HepG2 (cell line): ENCODE results near the gene FKBP14. TPM values are rescaled to one million over a fixed set of nuclear protein-coding genes. Genes with fewer than 3 reads are reported as not detected.

Source experiments
- ATAC-seq: fragments of 200-7000 bp; cut with Tn5 transposase; 3 replicates; pipeline ENCODE4 v1.9.1; 2020; ENCODE audit warnings: mild to moderate bottlenecking, moderate library complexity
- BruUV-seq: library from RNA; stranded (reverse); fragments of 400-500 nt; replicated peaks from 2 replicates; lab custom pipeline; 2021; lab: Mats Ljungman, UMichigan
- CTCF ChIA-PET: fragments of 300-600 bp; formaldehyde crosslinking; extraction: SDS; loops from one replicate; lab custom pipeline; 2021; ENCODE audit warnings: low total read pairs, inconsistent platforms, low intra/inter-chr PET ratio; lab: Yijun Ruan, JAX
- POLR2A ChIA-PET: fragments of 350-600 bp; sonication (Branson Sonifier 250); formaldehyde crosslinking; loops from one replicate; lab custom pipeline; 2020; ENCODE audit warnings: antibody characterized with exemption, inconsistent platforms; lab: Yijun Ruan, JAX
- DNase-seq: peaks from one replicate; pipeline ENCODE4 v3.0.0-alpha.2; 2015; ENCODE audit warnings: low spot score
- FAIRE-seq: peaks from 3 replicates; lab custom pipeline; 2011; peaks lifted over from hg19 to GRCh38; lab: Jason Lieb, UNC
- H2AFZ ChIP-seq: one replicate; pipeline ENCODE4 v1.6.1; 2011; ENCODE audit warnings: low read length, inconsistent platforms
- H3K27ac ChIP-seq: fragments of 300-600 bp; 3 replicates; pipeline ENCODE4 v1.8.0; 2011; ENCODE audit warnings: mixed run types, mild to moderate bottlenecking, mixed read lengths, low read length, inconsistent platforms; ENCODE audit not compliant: insufficient read depth; ENCODE audit errors: extremely low read length
- H3K27me3 ChIP-seq, 2 experiments: fragments of 200-600 bp in 1 of 2; 2 replicates in 1 of 2; 3 replicates in 1 of 2; pipeline versions ENCODE4 v1.6.0 to v1.8.0; 2011; ENCODE audit warnings: low read length in 2 of 2, mild to moderate bottlenecking in 2 of 2, moderate library complexity in 2 of 2, inconsistent platforms in 1 of 2; ENCODE audit not compliant: insufficient read depth in 2 of 2, control insufficient read depth in 1 of 2
- H3K36me3 ChIP-seq, 2 experiments: fragments of 200-600 bp in 1 of 2; replicated peaks in 1 of 2; 2 replicates in 1 of 2; 3 replicates in 1 of 2; pipeline versions ENCODE4 v1.5.1 to v1.8.0; 2011; ENCODE audit warnings: low read length in 2 of 2, inconsistent platforms in 1 of 2; ENCODE audit not compliant: insufficient read depth in 2 of 2, control insufficient read depth in 1 of 2
- H3K4me1 ChIP-seq: 2 replicates; pipeline ENCODE4 v1.5.1; 2012; ENCODE audit warnings: low read length, inconsistent platforms; ENCODE audit not compliant: insufficient read depth
- H3K4me2 ChIP-seq: 2 replicates; pipeline ENCODE4 v1.6.0; 2011; ENCODE audit warnings: low read depth, low read length, inconsistent platforms
- H3K4me3 ChIP-seq, 3 experiments: fragments of 200-600 bp in 1 of 3; sonication (generic), shearing (Covaris generic) in 1 of 3; replicated peaks in 1 of 3; 2 replicates each; pipeline ENCODE4 v1.5.1; 2011 to 2016; ENCODE audit warnings: low read length in 3 of 3, inconsistent platforms in 2 of 3, low read depth in 2 of 3, mild to moderate bottlenecking in 2 of 3, control low read depth in 1 of 3, mixed read lengths in 1 of 3; ENCODE audit not compliant: insufficient read depth in 1 of 3
- H3K79me2 ChIP-seq: one replicate; pipeline ENCODE4 v1.6.1; 2011; ENCODE audit warnings: low read length, inconsistent platforms; ENCODE audit not compliant: insufficient read depth
- H3K9ac ChIP-seq: 2 replicates; pipeline ENCODE4 v1.6.0; 2011; ENCODE audit warnings: mild to moderate bottlenecking, low read depth, low read length, inconsistent platforms; ENCODE audit not compliant: insufficient read depth
- H3K9me3 ChIP-seq: 2 replicates; pipeline ENCODE4 v1.5.1; 2012; ENCODE audit warnings: mild to moderate bottlenecking, low read length
- H4K20me1 ChIP-seq: 2 replicates; pipeline ENCODE4 v1.6.0; 2011; ENCODE audit warnings: inconsistent platforms, mild to moderate bottlenecking, low read length, moderate library complexity; ENCODE audit not compliant: insufficient read depth
- AHR ChIP-seq: IDR thresholded peaks from 2 replicates; pipeline ENCODE4 v1.6.1; 2018; ENCODE audit warnings: missing genetic modification reagents, missing compliant biosample characterization
- ELF4 ChIP-seq: sonication (generic); formaldehyde crosslinking; IDR thresholded peaks from 2 replicates; pipeline ENCODE4 v1.5.0; 2020; ENCODE audit warnings: missing genetic modification reagents, mild to moderate bottlenecking, moderate library complexity, borderline replicate concordance
- ETV5 ChIP-seq: IDR thresholded peaks from 2 replicates; pipeline ENCODE4 v1.6.1; 2018; ENCODE audit warnings: missing biosample characterization, missing genetic modification reagents, inconsistent platforms, borderline replicate concordance
- FIP1L1 ChIP-seq: fragments of 200-400 bp; formaldehyde crosslinking; IDR thresholded peaks from 2 replicates; pipeline ENCODE4 v1.6.1; 2018; ENCODE audit warnings: low read depth, mild to moderate bottlenecking, low read length, moderate library complexity, borderline replicate concordance; ENCODE audit not compliant: insufficient read depth
- FOSL2 ChIP-seq: sonication (generic); formaldehyde crosslinking; IDR thresholded peaks from 2 replicates; pipeline ENCODE4 v1.4.0; 2020; ENCODE audit warnings: missing genetic modification reagents
- FOXK2 ChIP-seq: fragments of 450-650 bp; IDR thresholded peaks from 2 replicates; pipeline ENCODE4 v1.6.1; 2016
- GFI1 ChIP-seq: sonication (generic); formaldehyde crosslinking; IDR thresholded peaks from 2 replicates; pipeline ENCODE4 v1.5.0; 2020; ENCODE audit warnings: missing genetic modification reagents, mild to moderate bottlenecking, borderline replicate concordance
- JDP2 ChIP-seq: sonication (generic); formaldehyde crosslinking; IDR thresholded peaks from 2 replicates; pipeline ENCODE4 v1.8.1; 2022; ENCODE audit warnings: missing genetic modification reagents, borderline replicate concordance
- MAZ ChIP-seq, 2 experiments: sonication (generic) in 1 of 2; formaldehyde crosslinking in 1 of 2; IDR thresholded peaks; 2 replicates each; pipeline versions ENCODE4 v1.5.0 to v1.6.1; 2012 to 2020; ENCODE audit warnings: low read depth in 2 of 2, mild to moderate bottlenecking in 2 of 2, borderline replicate concordance in 1 of 2, improper control_type of control experiment in 1 of 2, low read length in 1 of 2, missing genetic modification reagents in 1 of 2, moderate library complexity in 1 of 2
- NFIB ChIP-seq: sonication (generic); formaldehyde crosslinking; IDR thresholded peaks from 2 replicates; pipeline ENCODE4 v1.9.0; 2021; ENCODE audit warnings: missing genetic modification reagents, mild to moderate bottlenecking, borderline replicate concordance
- NFKBIZ ChIP-seq: IDR thresholded peaks from 2 replicates; pipeline ENCODE4 v1.6.1; 2018; ENCODE audit warnings: missing genetic modification reagents, missing compliant biosample characterization
- TGIF2 ChIP-seq: IDR thresholded peaks from 2 replicates; pipeline ENCODE4 v1.6.1; 2016; ENCODE audit warnings: control low read depth, missing compliant biosample characterization
- TOE1 ChIP-seq: sonication (generic); formaldehyde crosslinking; IDR thresholded peaks from 2 replicates; pipeline ENCODE4 v1.4.0; 2020; ENCODE audit warnings: mild to moderate bottlenecking, missing genetic modification reagents
- YY1 ChIP-seq: IDR thresholded peaks from 2 replicates; pipeline ENCODE4 v1.6.1; 2011; ENCODE audit warnings: low read length, low read depth, moderate library complexity, mild to moderate bottlenecking; ENCODE audit not compliant: insufficient read depth, insufficient replicate concordance
- ZNF546 ChIP-seq: sonication (generic); formaldehyde crosslinking; conservative IDR thresholded peaks from 2 replicates; pipeline ENCODE4 v1.8.1; 2023; ENCODE audit warnings: mild to moderate bottlenecking, missing genetic modification reagents
- ZNF790 ChIP-seq: sonication (generic); formaldehyde crosslinking; IDR thresholded peaks from 2 replicates; pipeline ENCODE4 v1.8.0; 2022; ENCODE audit warnings: missing genetic modification reagents, mild to moderate bottlenecking, borderline replicate concordance
- WGBS: methylation state at CpG from one replicate; pipeline ENCODE4 v1.1.6; 2017; ENCODE audit warnings: low lambda C conversion rate; 5-methylcytosine and 5-hydroxymethylcytosine counted together
- in situ Hi-C: cut with HindIII; loops from 2 replicates; pipeline ENCODE4 v1.10.0; 2017; ENCODE audit warnings: low pct_unique_long_range_greater_than_20kb; ENCODE audit not compliant: extremely low pct_ligation_motif_present
- intact Hi-C: fragments of 100-400 bp; cut with micrococcal nuclease; formaldehyde crosslinking; loops from one replicate; pipeline ENCODE4 v1.10.0; 2022; ENCODE audit not compliant: unreplicated experiment
- polyA plus RNA-seq, 8 experiments: library from polyadenylated mRNA; depleted of rRNA in 3 of 8; stranded (reverse) in 7 of 8; unstranded in 1 of 8; fragments of >200 nt; fragmentation: Illumina TruSeq in 4 of 8; extraction: Trizol in 4 of 8; gene quantifications; 2 replicates each; pipeline versions ENCODE4 v1.2.1 to v1.2.3, GENCODE V29; 2011 to 2016; ENCODE audit warnings: low read depth in 4 of 8, missing spikeins in 1 of 8, mixed read lengths in 1 of 8; ENCODE audit not compliant: insufficient read depth in 1 of 8
- total RNA-seq, 5 experiments: library from RNA; depleted of rRNA; stranded (reverse); fragments of >200 nt; fragmentation: Illumina TruSeq; extraction: Trizol; gene quantifications; 2 replicates each; pipeline ENCODE4 v1.2.3, GENCODE V29; 2016; ENCODE audit warnings: low read depth in 1 of 5
- TF ChIP-seq, protein P1 (sequence below): sonication (generic); formaldehyde crosslinking; IDR thresholded peaks from 2 replicates; pipeline ENCODE4 v1.8.1; 2023; ENCODE audit warnings: mild to moderate bottlenecking, inconsistent platforms, moderate library complexity, missing genetic modification reagents, borderline replicate concordance
- TF ChIP-seq, protein P2 (sequence below): sonication (generic); formaldehyde crosslinking; IDR thresholded peaks from 2 replicates; pipeline ENCODE4 v1.4.0; 2020; ENCODE audit warnings: mild to moderate bottlenecking, low read depth, missing genetic modification reagents

FKBP14 gene
- total and polyA plus RNA-seq, 2 of the 13 experiments (the other 11 are each of a cell fraction or from before 2014, with no cell fraction given), result 20.0 to 32.3 TPM

DNA sequence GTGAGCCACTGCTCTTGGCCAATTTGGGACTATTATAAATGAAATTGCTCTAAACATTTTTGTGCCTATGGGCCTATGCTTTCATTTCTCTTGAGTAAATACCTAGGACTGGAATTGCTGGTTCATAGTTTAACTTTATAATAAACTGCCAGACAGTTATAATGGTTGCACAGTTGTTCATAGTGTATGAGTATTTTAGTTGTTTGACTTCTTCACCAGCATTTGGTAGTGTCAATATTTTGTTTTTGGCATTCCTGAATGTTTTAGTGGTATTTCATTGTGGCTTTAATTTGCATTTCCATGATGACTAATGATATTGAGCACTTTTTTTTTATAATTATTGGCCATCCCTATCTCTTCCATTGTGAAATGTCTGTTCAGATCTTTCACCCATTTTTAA is 31.2 kb upstream of the FKBP14 start:
- Histone ChIP-seq H3K27ac (no peak overlapping the region), H3K4me2 (no peak overlapping the region), H3K36me3 (peaks cover 11 to 42% of the 10 kb centered on the region in 2 experiments), H2AFZ (no peak overlapping the region), H3K79me2 (no peaks in the 10 kb centered on the region), H3K4me3 (no peak overlapping the region), H3K4me1 (no peaks in the 10 kb centered on the region), H3K27me3 (no peaks in the 10 kb centered on the region), H4K20me1 (no peaks in the 10 kb centered on the region), H3K9ac (no peak overlapping the region), H3K9me3 (no peaks in the 10 kb centered on the region)
- no TSS peak for BruUV-seq
- no peak for FAIRE-seq
- no peak for TF ChIP-seq ELF4 (CRISPR knock-in tag)
- TF ChIP-seq TGIF2 (CRISPR knock-in tag), result no peak
- no peak for TF ChIP-seq MAZ (IDR thresholded peaks at IDR 0.05; ENCODE audit: borderline replicate concordance, low read depth, low read length)
- TF ChIP-seq MAZ (CRISPR knock-in tag; IDR thresholded peaks at IDR 0.05; ENCODE audit: low read depth), result no peak
- TF ChIP-seq JDP2, result no peak
- TF ChIP-seq YY1, result no peak
- TF ChIP-seq ETV5 (CRISPR knock-in tag), result no peak
- TF ChIP-seq GFI1 (CRISPR knock-in tag), result no peak
- TF ChIP-seq NFKBIZ (CRISPR knock-in tag), result no peak
- no peak for TF ChIP-seq ZNF790 (CRISPR knock-in tag)
- no peak for ATAC-seq
- no peak for DNase-seq
- intact Hi-C loops (no loop called here), in situ Hi-C loops (no loop called here)
- POLR2A ChIA-PET, result no interaction called here
- CTCF ChIA-PET, result no interaction called here

DNA sequence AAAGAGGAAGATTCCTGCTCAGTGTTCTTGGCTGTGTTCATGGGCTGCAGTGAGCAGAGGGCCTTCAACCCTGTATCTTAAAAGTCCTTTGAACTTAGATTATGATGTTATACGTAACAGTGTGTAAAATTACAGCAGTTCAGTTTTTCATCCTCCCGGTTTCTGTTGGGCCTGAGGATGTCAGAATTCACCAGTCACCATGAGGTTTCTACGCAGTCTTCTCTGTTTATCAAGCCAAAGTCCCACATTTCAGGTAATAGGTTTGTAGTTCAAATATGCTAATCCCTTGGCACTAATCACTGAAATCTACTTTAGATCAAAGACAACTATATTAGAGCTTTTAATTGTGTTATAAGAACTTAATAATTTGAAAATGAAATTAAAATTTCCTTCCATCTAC is 26.6 kb upstream of the FKBP14 start:
- in situ Hi-C loops (no loop called here), intact Hi-C loops (no loop called here)
- POLR2A ChIA-PET, result no interaction called here
- CTCF ChIA-PET, result no interaction called here
- no peak for ATAC-seq
- no TSS peak for BruUV-seq
- 96% methylated on average over 3 of the region's 3 CpGs for WGBS
- DNase-seq, result no peak
- no peak overlapping the region for H3K4me2 ChIP-seq
- H3K27ac ChIP-seq, result no peak overlapping the region
- FAIRE-seq, result no peak
- peaks cover 19 to 61% of the 10 kb centered on the region in 2 experiments for H3K36me3 ChIP-seq
- H3K27me3 ChIP-seq, result no peaks in the 10 kb centered on the region
- no peak overlapping the region for H2AFZ ChIP-seq
- H3K9ac ChIP-seq, result no peak overlapping the region
- H3K79me2 ChIP-seq, result no peaks in the 10 kb centered on the region
- H3K4me1 ChIP-seq, result no peaks in the 10 kb centered on the region
- no peaks in the 10 kb centered on the region for H4K20me1 ChIP-seq
- H3K4me3 ChIP-seq, result no peak overlapping the region
- H3K9me3 ChIP-seq, result no peaks in the 10 kb centered on the region
- TF ChIP-seq FOXK2 (no peak), FOSL2 (CRISPR knock-in tag) (no peak), TOE1 (CRISPR knock-in tag) (no peak), AHR (CRISPR knock-in tag) (no peak), ZNF546 (CRISPR knock-in tag) (no peak), FIP1L1 (no peak), NFIB (CRISPR knock-in tag) (no peak)
- TF ChIP-seq, protein P1, sequence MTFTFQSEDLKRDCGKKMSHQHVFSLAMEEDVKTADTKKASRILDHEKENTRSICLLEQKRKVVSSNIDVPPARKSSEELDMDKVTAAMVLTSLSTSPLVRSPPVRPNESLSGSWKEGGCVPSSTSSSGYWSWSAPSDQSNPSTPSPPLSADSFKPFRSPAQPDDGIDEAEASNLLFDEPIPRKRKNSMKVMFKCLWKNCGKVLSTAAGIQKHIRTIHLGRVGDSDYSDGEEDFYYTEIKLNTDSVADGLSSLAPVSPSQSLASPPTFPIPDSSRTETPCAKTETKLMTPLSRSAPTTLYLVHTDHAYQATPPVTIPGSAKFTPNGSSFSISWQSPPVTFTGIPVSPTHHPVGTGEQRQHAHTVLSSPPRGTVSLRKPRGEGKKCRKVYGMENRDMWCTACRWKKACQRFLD (CRISPR knock-in tag), result no peak
- TF ChIP-seq, protein P2, sequence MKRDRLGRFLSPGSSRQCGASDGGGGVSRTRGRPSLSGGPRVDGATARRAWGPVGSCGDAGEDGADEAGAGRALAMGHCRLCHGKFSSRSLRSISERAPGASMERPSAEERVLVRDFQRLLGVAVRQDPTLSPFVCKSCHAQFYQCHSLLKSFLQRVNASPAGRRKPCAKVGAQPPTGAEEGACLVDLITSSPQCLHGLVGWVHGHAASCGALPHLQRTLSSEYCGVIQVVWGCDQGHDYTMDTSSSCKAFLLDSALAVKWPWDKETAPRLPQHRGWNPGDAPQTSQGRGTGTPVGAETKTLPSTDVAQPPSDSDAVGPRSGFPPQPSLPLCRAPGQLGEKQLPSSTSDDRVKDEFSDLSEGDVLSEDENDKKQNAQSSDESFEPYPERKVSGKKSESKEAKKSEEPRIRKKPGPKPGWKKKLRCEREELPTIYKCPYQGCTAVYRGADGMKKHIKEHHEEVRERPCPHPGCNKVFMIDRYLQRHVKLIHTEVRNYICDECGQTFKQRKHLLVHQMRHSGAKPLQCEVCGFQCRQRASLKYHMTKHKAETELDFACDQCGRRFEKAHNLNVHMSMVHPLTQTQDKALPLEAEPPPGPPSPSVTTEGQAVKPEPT (CRISPR knock-in tag), result no peak
